ENCODE results near the gene HSDL1. TPM values are rescaled to one million over a fixed set of nuclear protein-coding genes. Genes with fewer than 3 reads are reported as not detected.

The HSDL1 gene
- total and polyA plus RNA-seq, 2 of the 4 experiments (the other 2 are of a cell fraction): 11.6 to 18.3 TPM

DNA sequence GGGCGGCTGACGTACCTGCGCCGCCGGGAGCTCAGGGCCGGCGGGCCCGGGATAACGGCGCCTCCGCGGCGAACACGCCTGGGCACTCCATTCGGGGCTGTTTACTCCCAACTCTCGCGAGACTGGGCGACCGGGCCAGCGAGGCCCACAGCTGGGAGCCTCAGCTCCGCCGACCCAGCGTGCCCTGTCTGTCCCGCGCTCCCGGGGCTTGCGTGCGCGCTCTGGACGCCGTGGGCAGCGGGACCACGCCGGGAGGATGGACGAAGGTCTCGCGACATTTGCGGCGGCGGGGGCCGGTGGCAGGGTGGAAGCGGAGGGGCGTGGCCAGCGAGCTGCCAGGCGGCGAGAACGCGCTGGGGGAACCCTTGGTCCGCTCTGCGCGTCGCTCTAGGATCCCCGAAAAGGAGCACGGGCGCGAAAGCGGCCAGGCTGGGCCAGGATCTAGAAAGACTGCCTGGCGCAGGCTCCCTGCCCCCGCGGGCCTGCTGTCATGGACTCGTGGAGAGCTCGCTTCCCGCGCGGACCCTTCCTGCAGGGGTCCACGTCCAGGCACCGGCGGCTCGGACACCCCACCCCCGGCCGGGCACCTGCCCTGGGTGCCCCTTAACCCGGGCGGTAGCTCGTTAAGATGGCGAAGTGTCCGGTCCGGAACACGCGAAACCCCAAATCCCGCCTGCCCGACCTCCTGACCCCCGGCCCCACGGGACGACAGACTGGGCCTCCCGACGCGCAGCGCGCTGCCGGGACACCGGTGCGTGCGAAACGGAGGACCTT is 28.1 kb downstream of the HSDL1 start, which contains the start of gene MBTPS1:
TSS of gene MBTPS1 (minus strand) at position 223 of the 774 bp plus-strand sequence. CDS start 15,159 bp downstream, outside the sequence.
- peak within 1 kb of the TSS; percentile 98 for H3K9ac ChIP-seq (ENCODE audit: low read depth, low read length)
- H3K14ac ChIP-seq (replicated peaks; ENCODE audit: low read depth, low read length): peak within 1 kb of the TSS; percentile 44
- CTCF ChIA-PET: interaction anchor here (0.8 to 2.0 kb wide), 4 partner anchors 32 to 70 kb away, joined by 3 to 7 read pairs (median 4); partner anchors contain the start of gene TAF1C
- no peaks in the 10 kb centered on the region; the same call in 1 of the 2 replicates for H3K9me1 ChIP-seq (ENCODE audit: insufficient read depth, low read length)
- intact Hi-C loops (cut with micrococcal nuclease) (loop anchor here (5.0 to 10.0 kb wide), 2 partner anchors 60 to 368 kb away; no protein-coding TSS in a partner anchor), in situ Hi-C loops (cut with MboI; ENCODE audit: low sequenced_read_pairs) (no loop called here), dilution Hi-C loops (cut with HindIII; ENCODE audit: low sequenced_read_pairs, unreplicated experiment) (no loop called here)
- no peaks in the 10 kb centered on the region for H3K27me3 ChIP-seq (ENCODE audit: control insufficient read depth, insufficient read depth, low read length)
- peak within 1 kb of the TSS; percentile 76 for H2BK5ac ChIP-seq (ENCODE audit: low read depth, low read length, poor library complexity, severe bottlenecking)
- H3K4me1 ChIP-seq (ENCODE audit: control insufficient read depth, insufficient read depth, low read length): no peaks in the 10 kb centered on the region
- no peaks in the 10 kb centered on the region for H4K20me1 ChIP-seq (ENCODE audit: insufficient read depth, low read length)
- peak within 1 kb of the TSS; percentile 36 for H3K18ac ChIP-seq (ENCODE audit: low read depth, low read length)
- H2AK5ac ChIP-seq (ENCODE audit: low read depth, low read length): peak within 1 kb of the TSS; percentile 85
- peak within 1 kb of the TSS; percentile 89 for H2AK9ac ChIP-seq (replicated peaks; ENCODE audit: low read depth, low read length, poor library complexity)
- peak; percentile 96 for ATAC-seq (ENCODE audit: low read depth)
- H3K56ac ChIP-seq (ENCODE audit: extremely low read depth, insufficient read depth, low read length): peak within 1 kb of the TSS; percentile 76
- POLR2A ChIA-PET (ENCODE audit: unreplicated experiment): interaction anchor here (0.8 kb wide), 1 partner anchor 28 kb away, joined by 3 read pairs; the partner anchor contains the start of genes DNAAF1 and HSDL1
- peak within 1 kb of the TSS; percentile 70 for H4K5ac ChIP-seq (ENCODE audit: low read depth, low read length)
- peak within 1 kb of the TSS; percentile 84 to 98 for H4K8ac ChIP-seq (ENCODE audit: low read depth in 2 of 2, low read length in 2 of 2)
- no TSS peak for BruUV-seq (replicated peaks)
- H3K36me3 ChIP-seq (ENCODE audit: control insufficient read depth, insufficient read depth, low read length): no peaks in the 10 kb centered on the region
- H2BK20ac ChIP-seq (ENCODE audit: low read depth, low read length): no peak within 1 kb of the TSS
- H2BK15ac ChIP-seq (ENCODE audit: low read depth, low read length): no peak within 1 kb of the TSS
- peak within 1 kb of the TSS; percentile 98 for H3K4me2 ChIP-seq (ENCODE audit: low read depth, low read length)
- H2AFZ ChIP-seq (replicated peaks; ENCODE audit: low read length, poor library complexity): peak within 1 kb of the TSS; percentile 98
- H3K9me3 ChIP-seq (ENCODE audit: control insufficient read depth, insufficient read depth, low read length): no peaks in the 10 kb centered on the region
- no peak within 1 kb of the TSS for H2BK120ac ChIP-seq (ENCODE audit: low read depth, low read length)
- peak within 1 kb of the TSS; percentile 31 for H3K23ac ChIP-seq (ENCODE audit: low read depth, low read length)
- H3K27ac ChIP-seq (ENCODE audit: insufficient read depth, low read length): peak within 1 kb of the TSS; percentile 95
- 0% methylated on average over 68 of the region's 94 CpGs; no CpG with 5 or more reads in 1 of the 2 experiments for WGBS, 2 experiments (ENCODE audit: extremely low coverage in 2 of 2, insufficient read length in 1 of 2)
- peak; percentile 97 for DNase-seq
- H3K4ac ChIP-seq (ENCODE audit: low read depth, low read length): peak within 1 kb of the TSS; percentile 55
- peaks cover 10 to 29% of the 10 kb centered on the region in 2 experiments for H3K79me1 ChIP-seq (ENCODE audit: low read depth in 1 of 2, low read length in 2 of 2)
- peak within 1 kb of the TSS; percentile 85 for H3K4me3 ChIP-seq (ENCODE audit: insufficient read depth, low read depth, low read length)
- peak within 1 kb of the TSS; percentile 53 for H4K91ac ChIP-seq (ENCODE audit: insufficient read depth, low read depth, low read length)
- peak; percentile 78 for TF ChIP-seq MXI1 (IDR thresholded peaks at IDR 0.05; ENCODE audit: borderline replicate concordance, low read depth, low read length)
- TF ChIP-seq BHLHE40 (IDR thresholded peaks at IDR 0.05; ENCODE audit: low read depth, low read length): peak; percentile 32; the same call in 1 of the 2 replicates
- 0 out of 2 replicates have a peak, but pooled peaks have one; percentile 1 for TF ChIP-seq NFE2L2 (IDR thresholded peaks at IDR 0.05; ENCODE audit: low read depth, low read length)
- TF ChIP-seq MAZ (IDR thresholded peaks at IDR 0.05; ENCODE audit: borderline replicate concordance, low read depth, low read length): peak; percentile 76; the same call in 1 of the 2 replicates
- TF ChIP-seq MAFK (IDR thresholded peaks at IDR 0.05; ENCODE audit: low read depth, low read length): no peak
- TF ChIP-seq, protein P1, sequence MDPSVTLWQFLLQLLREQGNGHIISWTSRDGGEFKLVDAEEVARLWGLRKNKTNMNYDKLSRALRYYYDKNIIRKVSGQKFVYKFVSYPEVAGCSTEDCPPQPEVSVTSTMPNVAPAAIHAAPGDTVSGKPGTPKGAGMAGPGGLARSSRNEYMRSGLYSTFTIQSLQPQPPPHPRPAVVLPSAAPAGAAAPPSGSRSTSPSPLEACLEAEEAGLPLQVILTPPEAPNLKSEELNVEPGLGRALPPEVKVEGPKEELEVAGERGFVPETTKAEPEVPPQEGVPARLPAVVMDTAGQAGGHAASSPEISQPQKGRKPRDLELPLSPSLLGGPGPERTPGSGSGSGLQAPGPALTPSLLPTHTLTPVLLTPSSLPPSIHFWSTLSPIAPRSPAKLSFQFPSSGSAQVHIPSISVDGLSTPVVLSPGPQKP (IDR thresholded peaks at IDR 0.05; ENCODE audit: borderline replicate concordance, low read depth, low read length): no peak
- TF ChIP-seq, protein P2, sequence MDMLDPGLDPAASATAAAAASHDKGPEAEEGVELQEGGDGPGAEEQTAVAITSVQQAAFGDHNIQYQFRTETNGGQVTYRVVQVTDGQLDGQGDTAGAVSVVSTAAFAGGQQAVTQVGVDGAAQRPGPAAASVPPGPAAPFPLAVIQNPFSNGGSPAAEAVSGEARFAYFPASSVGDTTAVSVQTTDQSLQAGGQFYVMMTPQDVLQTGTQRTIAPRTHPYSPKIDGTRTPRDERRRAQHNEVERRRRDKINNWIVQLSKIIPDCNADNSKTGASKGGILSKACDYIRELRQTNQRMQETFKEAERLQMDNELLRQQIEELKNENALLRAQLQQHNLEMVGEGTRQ (IDR thresholded peaks at IDR 0.05; ENCODE audit: low read depth, low read length): peak; percentile 13; the same call in 1 of the 2 replicates
- TF ChIP-seq SMC3 (IDR thresholded peaks at IDR 0.05; ENCODE audit: low read depth, low read length): no peak
- TF ChIP-seq CEBPB (IDR thresholded peaks at IDR 0.05; ENCODE audit: low read depth, low read length): no peak
- no peak for TF ChIP-seq RCOR1 (IDR thresholded peaks at IDR 0.05; ENCODE audit: insufficient replicate concordance, low read length)
- no peak for TF ChIP-seq FOS (IDR thresholded peaks at IDR 0.05; ENCODE audit: low read depth, low read length)
- TF ChIP-seq CHD1 (IDR thresholded peaks at IDR 0.05; ENCODE audit: low read depth, low read length): no peak
- TF ChIP-seq, protein P3, sequence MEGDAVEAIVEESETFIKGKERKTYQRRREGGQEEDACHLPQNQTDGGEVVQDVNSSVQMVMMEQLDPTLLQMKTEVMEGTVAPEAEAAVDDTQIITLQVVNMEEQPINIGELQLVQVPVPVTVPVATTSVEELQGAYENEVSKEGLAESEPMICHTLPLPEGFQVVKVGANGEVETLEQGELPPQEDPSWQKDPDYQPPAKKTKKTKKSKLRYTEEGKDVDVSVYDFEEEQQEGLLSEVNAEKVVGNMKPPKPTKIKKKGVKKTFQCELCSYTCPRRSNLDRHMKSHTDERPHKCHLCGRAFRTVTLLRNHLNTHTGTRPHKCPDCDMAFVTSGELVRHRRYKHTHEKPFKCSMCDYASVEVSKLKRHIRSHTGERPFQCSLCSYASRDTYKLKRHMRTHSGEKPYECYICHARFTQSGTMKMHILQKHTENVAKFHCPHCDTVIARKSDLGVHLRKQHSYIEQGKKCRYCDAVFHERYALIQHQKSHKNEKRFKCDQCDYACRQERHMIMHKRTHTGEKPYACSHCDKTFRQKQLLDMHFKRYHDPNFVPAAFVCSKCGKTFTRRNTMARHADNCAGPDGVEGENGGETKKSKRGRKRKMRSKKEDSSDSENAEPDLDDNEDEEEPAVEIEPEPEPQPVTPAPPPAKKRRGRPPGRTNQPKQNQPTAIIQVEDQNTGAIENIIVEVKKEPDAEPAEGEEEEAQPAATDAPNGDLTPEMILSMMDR (conservative IDR thresholded peaks at IDR 0.05; ENCODE audit: low read depth, low read length): no peak
